HepG2 (cell line): ENCODE results near the gene ACTR1A. TPM values are rescaled to one million over a fixed set of nuclear protein-coding genes. Genes with fewer than 3 reads are reported as not detected.
"Not testable (repeated sequence)": the region's sequence is repeated elsewhere in the genome, so short reads cannot be mapped to it uniquely, and the experiment has no call there.

Source experiments
- ATAC-seq: fragments of 200-7000 bp; cut with Tn5 transposase; 3 replicates; pipeline ENCODE4 v1.9.1; 2020; ENCODE audit warnings: mild to moderate bottlenecking, moderate library complexity
- BruUV-seq: library from RNA; stranded (reverse); fragments of 400-500 nt; replicated peaks from 2 replicates; lab custom pipeline; 2021; lab: Mats Ljungman, UMichigan
- CTCF ChIA-PET: fragments of 300-600 bp; formaldehyde crosslinking; extraction: SDS; loops from one replicate; lab custom pipeline; 2021; ENCODE audit warnings: low total read pairs, inconsistent platforms, low intra/inter-chr PET ratio; lab: Yijun Ruan, JAX
- POLR2A ChIA-PET: fragments of 350-600 bp; sonication (Branson Sonifier 250); formaldehyde crosslinking; loops from one replicate; lab custom pipeline; 2020; ENCODE audit warnings: antibody characterized with exemption, inconsistent platforms; lab: Yijun Ruan, JAX
- DNase-seq: peaks from one replicate; pipeline ENCODE4 v3.0.0-alpha.2; 2015; ENCODE audit warnings: low spot score
- FAIRE-seq: peaks from 3 replicates; lab custom pipeline; 2011; peaks lifted over from hg19 to GRCh38; lab: Jason Lieb, UNC
- H2AFZ ChIP-seq: one replicate; pipeline ENCODE4 v1.6.1; 2011; ENCODE audit warnings: low read length, inconsistent platforms
- H3K27ac ChIP-seq: fragments of 300-600 bp; 3 replicates; pipeline ENCODE4 v1.8.0; 2011; ENCODE audit warnings: mixed run types, mild to moderate bottlenecking, mixed read lengths, low read length, inconsistent platforms; ENCODE audit not compliant: insufficient read depth; ENCODE audit errors: extremely low read length
- H3K27me3 ChIP-seq, 2 experiments: fragments of 200-600 bp in 1 of 2; 2 replicates in 1 of 2; 3 replicates in 1 of 2; pipeline versions ENCODE4 v1.6.0 to v1.8.0; 2011; ENCODE audit warnings: low read length in 2 of 2, mild to moderate bottlenecking in 2 of 2, moderate library complexity in 2 of 2, inconsistent platforms in 1 of 2; ENCODE audit not compliant: insufficient read depth in 2 of 2, control insufficient read depth in 1 of 2
- H3K36me3 ChIP-seq, 2 experiments: fragments of 200-600 bp in 1 of 2; replicated peaks in 1 of 2; 2 replicates in 1 of 2; 3 replicates in 1 of 2; pipeline versions ENCODE4 v1.5.1 to v1.8.0; 2011; ENCODE audit warnings: low read length in 2 of 2, inconsistent platforms in 1 of 2; ENCODE audit not compliant: insufficient read depth in 2 of 2, control insufficient read depth in 1 of 2
- H3K4me1 ChIP-seq: 2 replicates; pipeline ENCODE4 v1.5.1; 2012; ENCODE audit warnings: low read length, inconsistent platforms; ENCODE audit not compliant: insufficient read depth
- H3K4me2 ChIP-seq: 2 replicates; pipeline ENCODE4 v1.6.0; 2011; ENCODE audit warnings: low read depth, low read length, inconsistent platforms
- H3K4me3 ChIP-seq, 3 experiments: fragments of 200-600 bp in 1 of 3; sonication (generic), shearing (Covaris generic) in 1 of 3; replicated peaks in 1 of 3; 2 replicates each; pipeline ENCODE4 v1.5.1; 2011 to 2016; ENCODE audit warnings: low read length in 3 of 3, inconsistent platforms in 2 of 3, low read depth in 2 of 3, mild to moderate bottlenecking in 2 of 3, control low read depth in 1 of 3, mixed read lengths in 1 of 3; ENCODE audit not compliant: insufficient read depth in 1 of 3
- H3K79me2 ChIP-seq: one replicate; pipeline ENCODE4 v1.6.1; 2011; ENCODE audit warnings: low read length, inconsistent platforms; ENCODE audit not compliant: insufficient read depth
- H3K9ac ChIP-seq: 2 replicates; pipeline ENCODE4 v1.6.0; 2011; ENCODE audit warnings: mild to moderate bottlenecking, low read depth, low read length, inconsistent platforms; ENCODE audit not compliant: insufficient read depth
- H3K9me3 ChIP-seq: 2 replicates; pipeline ENCODE4 v1.5.1; 2012; ENCODE audit warnings: mild to moderate bottlenecking, low read length
- H4K20me1 ChIP-seq: 2 replicates; pipeline ENCODE4 v1.6.0; 2011; ENCODE audit warnings: inconsistent platforms, mild to moderate bottlenecking, low read length, moderate library complexity; ENCODE audit not compliant: insufficient read depth
- ATF4 ChIP-seq, 2 experiments: fragments of 450-650 bp in 1 of 2; sonication (generic) in 1 of 2; formaldehyde crosslinking; IDR thresholded peaks; 2 replicates each; pipeline versions ENCODE4 v1.5.0 to v1.8.0; 2020 to 2022; ENCODE audit warnings: mild to moderate bottlenecking in 1 of 2, missing genetic modification reagents in 1 of 2
- KLF15 ChIP-seq: sonication (generic); formaldehyde crosslinking; IDR thresholded peaks from 2 replicates; pipeline ENCODE4 v1.8.1; 2023; ENCODE audit warnings: borderline replicate concordance, mild to moderate bottlenecking, inconsistent platforms, missing genetic modification reagents, mixed read lengths
- PRDM15 ChIP-seq: sonication (generic); formaldehyde crosslinking; IDR thresholded peaks from 2 replicates; pipeline ENCODE4 v1.4.0; 2020; ENCODE audit warnings: missing genetic modification reagents
- SETDB1 ChIP-seq: sonication (generic); formaldehyde crosslinking; IDR thresholded peaks from 2 replicates; pipeline ENCODE4 v1.5.1; 2020; ENCODE audit warnings: missing genetic modification reagents, mild to moderate bottlenecking, borderline replicate concordance
- WGBS: methylation state at CpG from one replicate; pipeline ENCODE4 v1.1.6; 2017; ENCODE audit warnings: low lambda C conversion rate; 5-methylcytosine and 5-hydroxymethylcytosine counted together
- in situ Hi-C: cut with HindIII; loops from 2 replicates; pipeline ENCODE4 v1.10.0; 2017; ENCODE audit warnings: low pct_unique_long_range_greater_than_20kb; ENCODE audit not compliant: extremely low pct_ligation_motif_present
- intact Hi-C: fragments of 100-400 bp; cut with micrococcal nuclease; formaldehyde crosslinking; loops from one replicate; pipeline ENCODE4 v1.10.0; 2022; ENCODE audit not compliant: unreplicated experiment
- polyA plus RNA-seq, 8 experiments: library from polyadenylated mRNA; depleted of rRNA in 3 of 8; stranded (reverse) in 7 of 8; unstranded in 1 of 8; fragments of >200 nt; fragmentation: Illumina TruSeq in 4 of 8; extraction: Trizol in 4 of 8; gene quantifications; 2 replicates each; pipeline versions ENCODE4 v1.2.1 to v1.2.3, GENCODE V29; 2011 to 2016; ENCODE audit warnings: low read depth in 4 of 8, missing spikeins in 1 of 8, mixed read lengths in 1 of 8; ENCODE audit not compliant: insufficient read depth in 1 of 8
- total RNA-seq, 5 experiments: library from RNA; depleted of rRNA; stranded (reverse); fragments of >200 nt; fragmentation: Illumina TruSeq; extraction: Trizol; gene quantifications; 2 replicates each; pipeline ENCODE4 v1.2.3, GENCODE V29; 2016; ENCODE audit warnings: low read depth in 1 of 5

The ACTR1A gene
- total and polyA plus RNA-seq, 2 of the 13 experiments (the other 11 are each of a cell fraction or from before 2014, with no cell fraction given) = 59.6 to 62.8 TPM

- TF ChIP-seq ATF4 (CRISPR knock-in tag; IDR thresholded peaks at IDR 0.05) (0 out of 4 replicates have a peak, but pooled peaks of 1 of the 2 experiments have one; percentile 35), SETDB1 (CRISPR knock-in tag) (no peak), KLF15 (CRISPR knock-in tag) (no peak), PRDM15 (CRISPR knock-in tag) (no peak)
Measured at GRCh38 chr10:102455893-102456471, 46.5 kb downstream of the ACTR1A start (continued).

GRCh38 chr10:102454662-102455487, 47.6 kb downstream of the ACTR1A start:
- intact Hi-C loops, CTCF ChIA-PET, H3K4me3 ChIP-seq, H3K4me2 ChIP-seq, FAIRE-seq, H4K20me1 ChIP-seq, H3K27ac ChIP-seq, ATAC-seq, POLR2A ChIA-PET, H3K79me2 ChIP-seq, H3K9ac ChIP-seq, H3K36me3 ChIP-seq, H3K9me3 ChIP-seq, H3K27me3 ChIP-seq, DNase-seq, H2AFZ ChIP-seq, BruUV-seq, in situ Hi-C loops: not testable (repeated sequence)
- H3K4me1 ChIP-seq = peaks cover 38% of the 10 kb centered on the region
- 93% methylated on average over 13 of the region's 13 CpGs for WGBS
